ENCODE data around the gene SYPL1.

DNA sequence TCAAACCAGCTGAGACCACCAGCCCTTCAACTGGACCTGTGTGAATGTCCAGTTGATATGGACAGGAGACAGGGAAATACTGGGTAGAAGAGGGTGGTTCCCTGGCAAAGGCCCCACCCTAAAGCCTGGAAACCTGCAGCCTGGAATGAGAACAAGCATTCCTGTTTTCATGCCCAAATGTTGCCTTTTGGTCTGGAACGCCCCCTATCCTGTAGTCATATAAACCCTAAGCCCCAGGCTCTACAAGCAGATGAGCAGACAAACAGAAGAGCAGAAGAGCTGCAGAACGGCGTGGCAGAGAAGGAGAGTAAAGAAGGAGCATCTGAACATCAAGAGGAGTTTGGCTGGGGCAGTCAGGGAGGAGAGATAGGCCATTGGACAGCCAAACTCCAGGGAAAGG lies 38.4 kb downstream of the SYPL1 start:
- TF ChIP-seq, protein P1, sequence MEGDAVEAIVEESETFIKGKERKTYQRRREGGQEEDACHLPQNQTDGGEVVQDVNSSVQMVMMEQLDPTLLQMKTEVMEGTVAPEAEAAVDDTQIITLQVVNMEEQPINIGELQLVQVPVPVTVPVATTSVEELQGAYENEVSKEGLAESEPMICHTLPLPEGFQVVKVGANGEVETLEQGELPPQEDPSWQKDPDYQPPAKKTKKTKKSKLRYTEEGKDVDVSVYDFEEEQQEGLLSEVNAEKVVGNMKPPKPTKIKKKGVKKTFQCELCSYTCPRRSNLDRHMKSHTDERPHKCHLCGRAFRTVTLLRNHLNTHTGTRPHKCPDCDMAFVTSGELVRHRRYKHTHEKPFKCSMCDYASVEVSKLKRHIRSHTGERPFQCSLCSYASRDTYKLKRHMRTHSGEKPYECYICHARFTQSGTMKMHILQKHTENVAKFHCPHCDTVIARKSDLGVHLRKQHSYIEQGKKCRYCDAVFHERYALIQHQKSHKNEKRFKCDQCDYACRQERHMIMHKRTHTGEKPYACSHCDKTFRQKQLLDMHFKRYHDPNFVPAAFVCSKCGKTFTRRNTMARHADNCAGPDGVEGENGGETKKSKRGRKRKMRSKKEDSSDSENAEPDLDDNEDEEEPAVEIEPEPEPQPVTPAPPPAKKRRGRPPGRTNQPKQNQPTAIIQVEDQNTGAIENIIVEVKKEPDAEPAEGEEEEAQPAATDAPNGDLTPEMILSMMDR (IDR thresholded peaks at IDR 0.05) = no peak
- TF ChIP-seq POLR2A (IDR thresholded peaks at IDR 0.05) = no peak
